Activated naive CD4-positive, alpha-beta T cell treated with anti-CD3 and anti-CD28 coated beads, Interleukin-2, amount 10 ng/mL, durations not matched to agents 7 days and 5 days (primary cell): ENCODE data around the gene SLC2A2.
A peak's percentile ranks its signal among the peaks of the same experiment; 100 is the strongest.

ENCODE experiments used
- CTCF ChIA-PET: fragments of 350-600 bp; sonication (Branson Sonifier 250); formaldehyde crosslinking; loops from one replicate; lab custom pipeline; 2021; ENCODE audit warnings: antibody characterized with exemption; lab: Charles Lee
- DNase-seq: peaks from one replicate; pipeline ENCODE4 v3.0.0-alpha.2; 2020
- H3K27ac Mint-ChIP-seq: one replicate; pipeline ENCODE4 v1.8.0; 2021; ENCODE audit warnings: mild to moderate bottlenecking, moderate library complexity, mixed read lengths
- H3K27me3 Mint-ChIP-seq: one replicate; pipeline ENCODE4 v1.8.0; 2021; ENCODE audit warnings: mild to moderate bottlenecking, mixed read lengths
- H3K36me3 Mint-ChIP-seq: one replicate; pipeline ENCODE4 v1.8.0; 2021; ENCODE audit warnings: mixed read lengths
- H3K4me1 Mint-ChIP-seq: one replicate; pipeline ENCODE4 v1.8.0; 2021; ENCODE audit warnings: mixed read lengths
- H3K4me3 Mint-ChIP-seq: one replicate; pipeline ENCODE4 v1.8.0; 2021; ENCODE audit warnings: mild to moderate bottlenecking, moderate library complexity, mixed read lengths
- H3K9me3 Mint-ChIP-seq: one replicate; pipeline ENCODE4 v1.8.0; 2021; ENCODE audit warnings: mixed read lengths

Gene SLC2A2

DNA sequence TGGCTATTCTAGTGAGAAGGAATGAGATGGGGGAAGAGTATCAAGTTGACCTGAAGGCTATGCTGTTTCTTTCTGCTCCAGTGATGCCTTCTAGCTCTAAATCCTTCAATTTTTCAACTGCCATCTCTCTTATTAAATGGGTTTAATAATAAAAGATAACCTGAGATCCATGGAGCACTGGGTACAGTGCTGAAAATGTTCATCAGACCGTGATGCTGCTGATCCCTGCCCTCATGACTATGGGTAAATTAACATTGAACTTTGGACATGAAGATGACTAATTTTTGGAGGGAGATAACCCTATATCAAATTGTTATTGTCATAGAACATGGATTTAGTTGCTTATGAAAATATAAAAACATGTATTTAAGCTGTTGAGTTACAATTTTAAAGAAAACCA, 27.7 kb upstream of the SLC2A2 start:
- H3K4me3 Mint-ChIP-seq: no peak overlapping the region
- H3K4me1 Mint-ChIP-seq: no peaks in the 10 kb centered on the region
- H3K9me3 Mint-ChIP-seq: no peaks in the 10 kb centered on the region
- no peak overlapping the region for H3K27ac Mint-ChIP-seq
- DNase-seq: no peak
- CTCF ChIA-PET: interaction anchor here (0.8 to 1.5 kb wide), 3 partner anchors 36 to 512 kb away, joined by 3 to 4 read pairs (median 3); no protein-coding TSS in a partner anchor
- peaks cover 23% of the 10 kb centered on the region for H3K27me3 Mint-ChIP-seq
- H3K36me3 Mint-ChIP-seq: no peaks in the 10 kb centered on the region

GRCh38 chr3:171049861-171050444, 23.4 kb upstream of the SLC2A2 start:
- H3K27me3 Mint-ChIP-seq: peaks cover 25% of the 10 kb centered on the region

GRCh38 chr3:171046760-171047159, 20.2 kb upstream of the SLC2A2 start:
- Mint-ChIP-seq H3K4me3 (no peak overlapping the region), H3K27ac (no peak overlapping the region), H3K4me1 (no peaks in the 10 kb centered on the region), H3K9me3 (no peaks in the 10 kb centered on the region), H3K36me3 (no peaks in the 10 kb centered on the region), H3K27me3 (peaks cover 9% of the 10 kb centered on the region)
- CTCF ChIA-PET: interaction anchor here (0.7 kb wide), 1 partner anchor 520 kb away, joined by 3 read pairs; no protein-coding TSS in a partner anchor
- no peak for DNase-seq

More at GRCh38 chr3:171049861-171050444, 23.4 kb upstream of the SLC2A2 start:
- no peak overlapping the region for H3K4me3 Mint-ChIP-seq
- no peaks in the 10 kb centered on the region for H3K36me3 Mint-ChIP-seq
- H3K9me3 Mint-ChIP-seq: no peaks in the 10 kb centered on the region
- H3K27ac Mint-ChIP-seq: no peak overlapping the region
- no peaks in the 10 kb centered on the region for H3K4me1 Mint-ChIP-seq
- CTCF ChIA-PET: interaction anchor here (0.8 to 2.6 kb wide), 12 partner anchors 11 to 1292 kb away, joined by 3 to 24 read pairs (median 3); no protein-coding TSS in a partner anchor
- DNase-seq: peak; percentile 65

DNA sequence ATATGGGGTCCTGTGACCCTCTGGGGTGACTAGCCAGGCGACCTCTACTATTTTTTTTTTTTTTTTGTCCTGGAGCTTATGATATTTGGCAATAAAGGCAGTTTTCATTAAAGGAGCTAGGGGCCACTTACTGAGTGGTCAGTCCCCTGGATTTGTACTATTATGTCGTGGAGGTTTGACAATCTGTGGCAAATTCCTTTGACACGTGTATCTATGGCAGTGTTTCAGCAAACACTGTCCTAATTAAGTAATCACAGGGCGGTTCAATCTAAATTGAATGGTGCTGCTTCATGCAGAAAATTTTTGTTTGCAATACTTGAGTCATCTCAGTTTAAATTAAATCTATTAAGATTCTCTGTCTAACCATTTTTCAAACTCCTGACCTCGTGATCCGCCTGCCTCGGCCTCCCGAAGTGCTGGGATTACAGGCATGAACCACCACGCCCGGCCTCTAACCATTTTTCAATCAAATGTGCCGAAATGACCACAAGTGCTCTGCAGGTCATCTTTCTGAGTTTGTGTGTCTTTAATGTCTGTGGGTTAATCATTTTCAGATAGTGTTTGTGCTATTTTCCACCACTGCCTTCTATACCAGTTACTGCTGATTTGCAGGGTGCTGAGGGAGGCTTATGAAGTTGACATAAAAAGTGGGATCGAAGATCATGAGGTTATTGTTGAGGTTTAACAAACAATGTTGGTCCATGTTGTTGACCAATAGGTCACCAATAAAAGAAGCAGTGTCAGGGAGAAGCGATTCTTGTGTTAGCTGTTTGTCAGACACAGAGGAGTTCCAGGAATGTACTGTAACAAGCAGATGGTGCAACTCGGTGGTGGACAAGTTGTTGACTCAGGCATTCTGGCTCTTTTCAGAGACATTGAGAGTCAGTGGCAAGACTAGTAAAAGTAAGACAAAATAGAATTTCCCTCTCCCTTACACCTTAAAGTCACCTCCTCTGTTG, 18.6 kb upstream of the SLC2A2 start:
- no peaks in the 10 kb centered on the region for H3K36me3 Mint-ChIP-seq
- no peak overlapping the region for H3K4me3 Mint-ChIP-seq
- no peak overlapping the region for H3K27ac Mint-ChIP-seq
- no peaks in the 10 kb centered on the region for H3K9me3 Mint-ChIP-seq
- no peaks in the 10 kb centered on the region for H3K4me1 Mint-ChIP-seq
- CTCF ChIA-PET: interaction anchor here (1.5 kb wide), 1 partner anchor 569 kb away, joined by 3 read pairs; no protein-coding TSS in a partner anchor
- no peak for DNase-seq
- peaks cover 7% of the 10 kb centered on the region for H3K27me3 Mint-ChIP-seq

- H3K27ac Mint-ChIP-seq: no peak overlapping the region
- H3K4me1 Mint-ChIP-seq: no peaks in the 10 kb centered on the region
- H3K27me3 Mint-ChIP-seq: peaks cover 8% of the 10 kb centered on the region
- no peak overlapping the region for H3K4me3 Mint-ChIP-seq
- H3K9me3 Mint-ChIP-seq: no peaks in the 10 kb centered on the region
- CTCF ChIA-PET: interaction anchor here (1.5 kb wide), 1 partner anchor 570 kb away, joined by 3 read pairs; no protein-coding TSS in a partner anchor
- H3K36me3 Mint-ChIP-seq: no peaks in the 10 kb centered on the region
- no peak for DNase-seq
These were observed 17.9 kb upstream of the SLC2A2 start for GRCh38 chr3:171044384-171044783.

GRCh38 chr3:171039674-171040073, 13.2 kb upstream of the SLC2A2 start:
- CTCF ChIA-PET: no interaction called here
- H3K27ac Mint-ChIP-seq: no peak overlapping the region

GRCh38 chr3:171038342-171038741, 11.8 kb upstream of the SLC2A2 start:
- H3K4me1 Mint-ChIP-seq: no peaks in the 10 kb centered on the region
- H3K27ac Mint-ChIP-seq: no peak overlapping the region
- H3K4me3 Mint-ChIP-seq: no peak overlapping the region
- H3K9me3 Mint-ChIP-seq: no peaks in the 10 kb centered on the region
- H3K36me3 Mint-ChIP-seq: no peaks in the 10 kb centered on the region
- peaks cover 18% of the 10 kb centered on the region for H3K27me3 Mint-ChIP-seq
- CTCF ChIA-PET: no interaction called here
- no peak for DNase-seq

More at GRCh38 chr3:171039674-171040073, 13.2 kb upstream of the SLC2A2 start:
- Mint-ChIP-seq H3K36me3 (no peaks in the 10 kb centered on the region), H3K4me3 (no peak overlapping the region), H3K9me3 (no peaks in the 10 kb centered on the region), H3K27me3 (peaks cover 13% of the 10 kb centered on the region), H3K4me1 (no peaks in the 10 kb centered on the region)
- DNase-seq: no peak

- Mint-ChIP-seq H3K36me3 (no peaks in the 10 kb centered on the region), H3K27me3 (peaks cover 13% of the 10 kb centered on the region), H3K4me3 (no peak overlapping the region), H3K4me1 (peaks cover 2% of the 10 kb centered on the region), H3K9me3 (no peaks in the 10 kb centered on the region), H3K27ac (no peak overlapping the region)
- DNase-seq: no peak
- CTCF ChIA-PET: no interaction called here
These were observed 2.3 kb upstream of the SLC2A2 start for GRCh38 chr3:171028779-171029232.

DNA sequence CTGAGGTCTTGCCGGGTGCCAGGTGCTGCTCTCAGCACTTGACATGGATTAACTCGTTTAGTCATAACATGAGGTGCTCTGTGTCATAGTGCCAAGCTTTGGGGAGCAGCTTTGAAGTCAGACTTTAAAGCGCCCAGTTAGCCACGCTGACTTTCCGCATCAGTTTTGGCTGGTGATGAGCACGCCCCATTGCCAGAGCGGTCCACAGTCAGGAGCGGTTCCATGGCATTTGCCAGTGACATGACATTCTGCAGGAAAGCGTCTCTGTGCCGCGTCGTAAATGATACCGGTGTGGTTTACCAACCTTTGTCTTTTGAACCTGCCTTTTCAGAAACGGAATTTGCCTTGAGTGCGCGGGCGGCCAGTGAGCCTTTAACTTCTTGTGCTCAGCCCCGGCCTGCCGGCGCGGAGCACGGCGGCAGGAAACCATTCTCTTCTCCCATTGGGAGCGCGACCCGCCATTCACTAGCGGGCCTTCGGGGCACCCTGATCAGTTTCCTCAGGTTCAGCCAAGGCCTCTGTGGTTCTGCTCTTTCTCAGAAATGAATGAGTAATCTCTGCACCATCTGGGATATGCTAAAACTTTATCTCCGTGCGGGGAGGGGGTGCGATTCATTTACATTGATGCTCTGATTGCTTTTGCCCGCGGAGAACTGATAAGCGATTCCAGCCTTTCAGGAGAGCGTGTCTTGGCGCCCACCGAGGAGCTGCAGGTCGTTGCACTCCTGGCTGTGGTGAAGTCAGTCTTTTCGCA, 1.7 kb upstream of the SLC2A2 start:
- Mint-ChIP-seq H3K4me3 (no peak overlapping the region), H3K4me1 (peaks cover 2% of the 10 kb centered on the region), H3K9me3 (no peaks in the 10 kb centered on the region), H3K36me3 (no peaks in the 10 kb centered on the region), H3K27ac (no peak overlapping the region), H3K27me3 (peaks cover 11% of the 10 kb centered on the region)
- DNase-seq: peak; percentile 62
- CTCF ChIA-PET: no interaction called here

DNA sequence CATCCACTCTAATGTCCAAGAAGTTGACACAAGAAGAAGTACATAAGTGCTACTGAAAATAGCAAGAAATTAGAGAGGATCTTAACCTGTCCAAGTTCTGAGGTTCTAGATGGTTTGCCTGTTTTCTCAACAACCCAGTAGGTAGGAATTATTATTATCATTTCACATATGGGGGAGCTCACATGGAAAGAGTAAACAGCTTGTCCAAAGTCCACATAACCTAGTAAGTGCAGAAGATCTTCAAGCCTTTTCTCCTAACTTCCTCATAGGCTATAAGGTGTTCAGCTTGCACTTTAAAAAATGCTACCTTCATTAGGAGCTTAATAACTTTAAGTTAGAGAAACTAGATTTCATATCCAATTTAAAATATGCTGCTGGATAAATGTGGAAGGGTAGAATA, 3.0 kb downstream of the SLC2A2 start:
- CTCF ChIA-PET: interaction anchor here (1.0 kb wide), 1 partner anchor 9 kb away, joined by 3 read pairs; no protein-coding TSS in a partner anchor
- H3K4me1 Mint-ChIP-seq: peaks cover 2% of the 10 kb centered on the region
- DNase-seq: no peak
- peaks cover 13% of the 10 kb centered on the region for H3K27me3 Mint-ChIP-seq
- no peak overlapping the region for H3K27ac Mint-ChIP-seq
- no peaks in the 10 kb centered on the region for H3K9me3 Mint-ChIP-seq
- H3K36me3 Mint-ChIP-seq: no peaks in the 10 kb centered on the region
- no peak overlapping the region for H3K4me3 Mint-ChIP-seq

GRCh38 chr3:171021377-171021776, 5.1 kb downstream of the SLC2A2 start:
- DNase-seq: no peak
- H3K9me3 Mint-ChIP-seq: no peaks in the 10 kb centered on the region
- H3K27ac Mint-ChIP-seq: no peak overlapping the region
- peaks cover 6% of the 10 kb centered on the region for H3K27me3 Mint-ChIP-seq
- CTCF ChIA-PET: interaction anchor here (1.7 kb wide), 1 partner anchor 544 kb away, joined by 3 read pairs; no protein-coding TSS in a partner anchor
- no peaks in the 10 kb centered on the region for H3K36me3 Mint-ChIP-seq
- H3K4me3 Mint-ChIP-seq: no peak overlapping the region
- H3K4me1 Mint-ChIP-seq: no peaks in the 10 kb centered on the region

DNA sequence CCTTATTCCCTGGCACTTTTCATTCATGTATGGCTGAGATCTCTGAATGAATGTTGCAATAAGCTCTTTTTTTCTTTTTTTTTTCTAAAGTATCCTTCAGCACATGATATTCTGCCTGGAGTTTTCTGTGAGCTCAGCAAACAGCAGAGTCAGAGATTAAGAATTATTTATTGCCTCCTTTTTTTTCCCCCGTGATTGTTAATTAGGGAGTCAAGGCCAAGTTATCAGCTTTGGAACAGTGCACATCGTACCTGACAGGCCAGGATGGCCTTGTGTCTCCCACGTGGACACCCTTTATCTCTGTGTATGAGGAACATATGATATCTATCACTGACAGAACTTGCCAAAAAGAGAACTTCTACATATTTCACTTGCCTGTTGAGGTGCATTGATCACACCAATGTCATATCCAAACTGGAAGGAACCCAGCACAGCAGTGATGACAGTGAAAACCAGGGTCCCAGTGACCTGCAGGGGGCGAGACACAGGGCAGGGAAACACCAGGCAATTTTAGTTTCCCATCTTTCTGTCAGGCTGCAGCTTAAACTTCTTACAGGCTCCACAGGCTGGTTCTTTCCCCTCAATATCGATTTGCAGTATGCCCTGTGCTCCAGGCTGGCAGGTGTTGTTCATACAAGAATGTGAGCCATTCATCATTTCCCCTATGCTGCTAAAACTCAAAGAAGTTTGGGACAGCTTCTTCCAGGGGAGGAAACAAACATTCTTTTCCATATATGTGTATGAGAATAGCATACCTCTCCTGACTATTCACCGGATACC, 8.2 kb downstream of the SLC2A2 start:
- no peaks in the 10 kb centered on the region for H3K4me1 Mint-ChIP-seq
- H3K36me3 Mint-ChIP-seq: no peaks in the 10 kb centered on the region
- H3K27me3 Mint-ChIP-seq: peaks cover 6% of the 10 kb centered on the region
- no peak for DNase-seq
- H3K27ac Mint-ChIP-seq: no peak overlapping the region
- no peaks in the 10 kb centered on the region for H3K9me3 Mint-ChIP-seq
- no peak overlapping the region for H3K4me3 Mint-ChIP-seq
- CTCF ChIA-PET: no interaction called here
